ENCODE measurements around the gene HEXIM1.
"Not testable (repeated sequence)": the region's sequence is repeated elsewhere in the genome, so short reads cannot be mapped to it uniquely, and the experiment has no call there.

HEXIM1 gene

GRCh38 chr17:45115871-45116270, 32.4 kb upstream of the HEXIM1 start:
- peaks cover 76% of the 10 kb centered on the region for H3K36me3 ChIP-seq (ENCODE audit: insufficient read depth, low read length)
- no peak overlapping the region for H3K4me3 ChIP-seq (ENCODE audit: low read depth in 1 of 2, low read length in 2 of 2)
- H3K9me3 ChIP-seq (ENCODE audit: low read length), result no peaks in the 10 kb centered on the region
- H3K9ac ChIP-seq (ENCODE audit: low read length), result no peak overlapping the region
- no peaks in the 10 kb centered on the region for H3K27me3 ChIP-seq (ENCODE audit: control insufficient read depth in 1 of 2, insufficient read depth in 2 of 2, low read length in 2 of 2)
- peaks cover 16% of the 10 kb centered on the region for H3K4me1 ChIP-seq (ENCODE audit: insufficient read depth, low read length)
- no peak overlapping the region for H3K27ac ChIP-seq (ENCODE audit: low read depth, low read length)

- H3K4me3 ChIP-seq (ENCODE audit: low read depth in 1 of 2, low read length in 2 of 2), result no peak overlapping the region
- peaks cover 10% of the 10 kb centered on the region for H3K4me1 ChIP-seq (ENCODE audit: insufficient read depth, low read length)
- no peak overlapping the region for H3K27ac ChIP-seq (ENCODE audit: low read depth, low read length)
- H3K36me3 ChIP-seq (ENCODE audit: insufficient read depth, low read length), result peaks cover 76% of the 10 kb centered on the region
- H3K9ac ChIP-seq (ENCODE audit: low read length), result no peak overlapping the region
- H3K9me3 ChIP-seq (ENCODE audit: low read length), result no peaks in the 10 kb centered on the region
- no peaks in the 10 kb centered on the region for H3K27me3 ChIP-seq (ENCODE audit: control insufficient read depth in 1 of 2, insufficient read depth in 2 of 2, low read length in 2 of 2)
Measured at GRCh38 chr17:45116434-45117016, 31.8 kb upstream of the HEXIM1 start.

- no peak overlapping the region for H3K9ac ChIP-seq (ENCODE audit: low read length)
- H3K27me3 ChIP-seq (ENCODE audit: control insufficient read depth in 1 of 2, insufficient read depth in 2 of 2, low read length in 2 of 2), result no peaks in the 10 kb centered on the region
- no peaks in the 10 kb centered on the region for H3K9me3 ChIP-seq (ENCODE audit: low read length)
- H3K4me1 ChIP-seq (ENCODE audit: insufficient read depth, low read length), result peaks cover 4% of the 10 kb centered on the region
- no peak overlapping the region for H3K27ac ChIP-seq (ENCODE audit: low read depth, low read length)
- peaks cover 69% of the 10 kb centered on the region for H3K36me3 ChIP-seq (ENCODE audit: insufficient read depth, low read length)
- no peak overlapping the region for H3K4me3 ChIP-seq (ENCODE audit: low read depth in 1 of 2, low read length in 2 of 2)
Measured at GRCh38 chr17:45117334-45117733, 30.9 kb upstream of the HEXIM1 start.

- no peaks in the 10 kb centered on the region for H3K9me3 ChIP-seq (ENCODE audit: low read length)
- peaks cover 5% of the 10 kb centered on the region for H3K4me1 ChIP-seq (ENCODE audit: insufficient read depth, low read length)
- no peak overlapping the region for H3K4me3 ChIP-seq (ENCODE audit: low read depth in 1 of 2, low read length in 2 of 2)
- no peaks in the 10 kb centered on the region for H3K27me3 ChIP-seq (ENCODE audit: control insufficient read depth in 1 of 2, insufficient read depth in 2 of 2, low read length in 2 of 2)
- H3K9ac ChIP-seq (ENCODE audit: low read length), result no peak overlapping the region
- peaks cover 62% of the 10 kb centered on the region for H3K36me3 ChIP-seq (ENCODE audit: insufficient read depth, low read length)
- no peak overlapping the region for H3K27ac ChIP-seq (ENCODE audit: low read depth, low read length)
Measured at GRCh38 chr17:45117848-45118646, 30.2 kb upstream of the HEXIM1 start.

GRCh38 chr17:45118691-45119090, 29.6 kb upstream of the HEXIM1 start:
- H3K27me3 ChIP-seq (ENCODE audit: control insufficient read depth in 1 of 2, insufficient read depth in 2 of 2, low read length in 2 of 2), result no peaks in the 10 kb centered on the region
- no peak overlapping the region for H3K9ac ChIP-seq (ENCODE audit: low read length)
- peaks cover 56% of the 10 kb centered on the region for H3K36me3 ChIP-seq (ENCODE audit: insufficient read depth, low read length)
- no peak overlapping the region for H3K4me3 ChIP-seq (ENCODE audit: low read depth in 1 of 2, low read length in 2 of 2)
- peaks cover 8% of the 10 kb centered on the region for H3K4me1 ChIP-seq (ENCODE audit: insufficient read depth, low read length)
- no peaks in the 10 kb centered on the region for H3K9me3 ChIP-seq (ENCODE audit: low read length)
- H3K27ac ChIP-seq (ENCODE audit: low read depth, low read length), result no peak overlapping the region

GRCh38 chr17:45119964-45120363, 28.3 kb upstream of the HEXIM1 start:
- Histone ChIP-seq H3K4me1 (ENCODE audit: insufficient read depth, low read length) (peaks cover 19% of the 10 kb centered on the region), H3K27ac (ENCODE audit: low read depth, low read length) (no peak overlapping the region), H3K4me3 (ENCODE audit: low read depth in 1 of 2, low read length in 2 of 2) (no peak overlapping the region), H3K36me3 (ENCODE audit: insufficient read depth, low read length) (peaks cover 43% of the 10 kb centered on the region), H3K27me3 (ENCODE audit: control insufficient read depth in 1 of 2, insufficient read depth in 2 of 2, low read length in 2 of 2) (no peaks in the 10 kb centered on the region), H3K9ac (ENCODE audit: low read length) (no peak overlapping the region), H3K9me3 (ENCODE audit: low read length) (no peaks in the 10 kb centered on the region)

- Histone ChIP-seq H3K9ac (ENCODE audit: low read length) (no peak overlapping the region), H3K36me3 (ENCODE audit: insufficient read depth, low read length) (peaks cover 39% of the 10 kb centered on the region), H3K27me3 (ENCODE audit: control insufficient read depth in 1 of 2, insufficient read depth in 2 of 2, low read length in 2 of 2) (no peaks in the 10 kb centered on the region), H3K4me3 (ENCODE audit: low read depth in 1 of 2, low read length in 2 of 2) (no peak overlapping the region), H3K9me3 (ENCODE audit: low read length) (no peaks in the 10 kb centered on the region), H3K27ac (ENCODE audit: low read depth, low read length) (no peak overlapping the region), H3K4me1 (ENCODE audit: insufficient read depth, low read length) (peaks cover 19% of the 10 kb centered on the region)
Measured at GRCh38 chr17:45120558-45120957, 27.7 kb upstream of the HEXIM1 start.

- H3K4me1 ChIP-seq (ENCODE audit: insufficient read depth, low read length), result peaks cover 19% of the 10 kb centered on the region
- peaks cover 34% of the 10 kb centered on the region for H3K36me3 ChIP-seq (ENCODE audit: insufficient read depth, low read length)
Measured at GRCh38 chr17:45121055-45121454, 27.2 kb upstream of the HEXIM1 start.

GRCh38 chr17:45123076-45123770, 25.1 kb upstream of the HEXIM1 start:
- H3K4me1 ChIP-seq (ENCODE audit: insufficient read depth, low read length), result peaks cover 33% of the 10 kb centered on the region

More at GRCh38 chr17:45121055-45121454, 27.2 kb upstream of the HEXIM1 start:
- H3K9ac ChIP-seq (ENCODE audit: low read length), result no peak overlapping the region
- H3K4me3 ChIP-seq (ENCODE audit: low read depth in 1 of 2, low read length in 2 of 2), result no peak overlapping the region
- no peak overlapping the region for H3K27ac ChIP-seq (ENCODE audit: low read depth, low read length)
- H3K27me3 ChIP-seq (ENCODE audit: control insufficient read depth in 1 of 2, insufficient read depth in 2 of 2, low read length in 2 of 2), result no peaks in the 10 kb centered on the region
- H3K9me3 ChIP-seq (ENCODE audit: low read length), result no peaks in the 10 kb centered on the region

GRCh38 chr17:45123930-45124796, 24.1 kb upstream of the HEXIM1 start:
- H3K27ac ChIP-seq (ENCODE audit: low read depth, low read length), result peak overlapping the region; percentile 52
- H3K4me3 ChIP-seq (ENCODE audit: low read depth in 1 of 2, low read length in 2 of 2), result no peak overlapping the region
- peaks cover 42% of the 10 kb centered on the region for H3K4me1 ChIP-seq (ENCODE audit: insufficient read depth, low read length)
- no peaks in the 10 kb centered on the region for H3K9me3 ChIP-seq (ENCODE audit: low read length)
- no peak overlapping the region for H3K9ac ChIP-seq (ENCODE audit: low read length)
- no peaks in the 10 kb centered on the region for H3K27me3 ChIP-seq (ENCODE audit: control insufficient read depth in 1 of 2, insufficient read depth in 2 of 2, low read length in 2 of 2)
- H3K36me3 ChIP-seq (ENCODE audit: insufficient read depth, low read length), result peaks cover 10% of the 10 kb centered on the region

More at GRCh38 chr17:45123076-45123770, 25.1 kb upstream of the HEXIM1 start:
- no peaks in the 10 kb centered on the region for H3K27me3 ChIP-seq (ENCODE audit: control insufficient read depth in 1 of 2, insufficient read depth in 2 of 2, low read length in 2 of 2)
- peaks cover 19% of the 10 kb centered on the region for H3K36me3 ChIP-seq (ENCODE audit: insufficient read depth, low read length)
- no peak overlapping the region for H3K27ac ChIP-seq (ENCODE audit: low read depth, low read length)
- H3K9me3 ChIP-seq (ENCODE audit: low read length), result no peaks in the 10 kb centered on the region
- no peak overlapping the region for H3K9ac ChIP-seq (ENCODE audit: low read length)
- no peak overlapping the region for H3K4me3 ChIP-seq (ENCODE audit: low read depth in 1 of 2, low read length in 2 of 2)

GRCh38 chr17:45124797-45125122, 23.5 kb upstream of the HEXIM1 start:
- H3K9me3 ChIP-seq (ENCODE audit: low read length); H3K9ac ChIP-seq (ENCODE audit: low read length); H3K36me3 ChIP-seq (ENCODE audit: insufficient read depth, low read length); H3K4me3 ChIP-seq (ENCODE audit: low read depth in 1 of 2, low read length in 2 of 2); H3K27me3 ChIP-seq (ENCODE audit: control insufficient read depth in 1 of 2, insufficient read depth in 2 of 2, low read length in 2 of 2): not testable (repeated sequence)
- Histone ChIP-seq H3K4me1 (ENCODE audit: insufficient read depth, low read length) (peaks cover 47% of the 10 kb centered on the region), H3K27ac (ENCODE audit: low read depth, low read length) (peak overlapping the region; percentile 52)

Data from muscle layer of colon (tissue), 2 donors.